ENCODE results near the gene FBXL19. TPM values are rescaled to one million over a fixed set of nuclear protein-coding genes. Genes with fewer than 3 reads are reported as not detected.

FBXL19 gene
- total and polyA plus RNA-seq, 2 of the 8 experiments (the other 6 are each of a cell fraction or from before 2014, with no cell fraction given), result 47.2 to 72.2 TPM

DNA sequence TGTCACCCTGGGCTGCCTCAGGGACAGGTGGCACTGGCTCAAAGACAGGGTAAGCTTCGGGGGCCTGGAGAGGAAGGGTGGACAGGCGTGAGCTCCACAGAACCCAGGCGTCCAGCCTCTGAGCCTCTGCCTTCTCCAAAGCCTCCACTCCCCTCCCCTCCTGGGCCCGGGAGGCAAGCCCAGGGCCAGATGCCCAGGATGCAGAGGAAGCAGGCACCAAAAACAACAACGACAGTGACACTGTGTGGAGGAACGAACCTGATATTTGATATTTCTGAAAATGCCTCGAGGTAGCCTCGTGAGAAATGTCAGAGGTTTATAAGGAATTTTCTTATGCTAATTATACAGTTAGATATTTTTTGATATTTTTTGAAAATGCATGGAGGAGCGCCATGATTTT, 35.4 kb upstream of the FBXL19 start (continued):
- TF ChIP-seq POLR2AphosphoS5 (IDR thresholded peaks at IDR 0.05; ENCODE audit: low read depth, low read length), result no peak
